Hematopoietic multipotent progenitor cell treated with erythropoietin and hydrocortisone succinate and interleukin-3 and kit ligand, for 8 days (in vitro differentiated cells): ENCODE results near the gene CCNL1.
"Not testable (repeated sequence)": the region's sequence is repeated elsewhere in the genome, so short reads cannot be mapped to it uniquely, and the experiment has no call there.

Experiments used
- DNase-seq: peaks from one replicate; pipeline ENCODE4 v3.0.0-alpha.2; 2015

CCNL1 gene

GRCh38 chr3:157122116-157122515, 37.8 kb downstream of the CCNL1 start:
- DNase-seq = no peak

DNA sequence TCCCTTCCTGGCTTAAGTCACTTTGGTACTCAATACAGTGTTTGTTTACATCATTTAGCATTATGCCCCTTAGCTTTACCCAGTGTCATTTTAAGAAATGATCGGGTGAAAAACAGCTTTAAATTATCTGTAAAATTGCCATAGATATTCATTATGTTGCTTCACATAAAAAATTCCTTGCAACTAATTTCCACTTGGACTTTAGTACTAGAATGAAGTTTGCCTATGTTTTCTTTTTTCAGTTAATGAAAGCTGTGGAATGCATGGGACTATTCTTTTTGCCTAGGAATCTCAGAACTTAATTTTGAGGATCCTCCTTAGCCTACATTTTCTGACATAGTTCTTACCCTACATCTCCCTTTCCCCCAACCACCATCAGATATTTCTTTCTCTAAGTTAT, 38.4 kb downstream of the CCNL1 start:
- DNase-seq = no peak

DNA sequence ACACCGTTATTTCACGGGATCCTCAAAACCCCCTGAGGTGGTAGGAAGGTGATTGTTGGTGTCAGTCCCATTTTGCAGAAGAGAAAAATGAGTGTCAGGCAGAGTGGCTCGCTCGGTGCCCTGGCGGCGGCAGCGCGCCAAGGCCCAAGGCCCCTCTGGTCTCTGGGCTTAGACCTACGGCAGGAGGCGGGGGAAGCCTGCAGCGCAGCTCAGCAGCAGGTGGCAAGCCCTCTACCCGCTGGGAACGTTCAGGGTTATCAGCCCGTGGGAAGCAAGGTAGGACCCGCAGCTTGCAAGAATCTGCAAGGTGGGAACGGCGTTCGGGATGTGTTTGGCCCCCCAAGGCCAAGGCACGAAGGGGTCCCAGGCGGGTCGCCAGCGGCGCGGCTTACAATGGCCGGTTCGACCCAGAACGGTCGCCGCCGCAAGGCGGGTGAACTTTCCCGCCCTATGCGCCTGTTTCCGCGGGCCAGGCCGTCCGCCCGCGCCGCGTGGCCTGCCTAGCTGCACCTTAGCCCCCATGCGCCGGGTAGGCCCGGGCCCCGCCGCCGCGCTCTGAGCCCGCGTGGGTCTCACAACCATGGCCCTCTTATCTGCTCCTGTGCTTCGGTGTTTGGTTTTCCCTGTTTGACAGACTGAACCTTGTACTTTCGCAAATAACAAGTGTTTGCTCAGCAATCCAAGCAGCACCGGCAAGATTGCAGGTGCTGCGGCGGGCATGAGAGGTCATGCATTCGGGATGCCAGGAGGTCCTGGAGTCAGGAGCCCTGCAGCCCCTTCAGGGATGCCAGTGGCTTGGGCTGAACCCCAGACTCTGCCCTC, 39.7 kb downstream of the CCNL1 start:
- no peak for DNase-seq

DNA sequence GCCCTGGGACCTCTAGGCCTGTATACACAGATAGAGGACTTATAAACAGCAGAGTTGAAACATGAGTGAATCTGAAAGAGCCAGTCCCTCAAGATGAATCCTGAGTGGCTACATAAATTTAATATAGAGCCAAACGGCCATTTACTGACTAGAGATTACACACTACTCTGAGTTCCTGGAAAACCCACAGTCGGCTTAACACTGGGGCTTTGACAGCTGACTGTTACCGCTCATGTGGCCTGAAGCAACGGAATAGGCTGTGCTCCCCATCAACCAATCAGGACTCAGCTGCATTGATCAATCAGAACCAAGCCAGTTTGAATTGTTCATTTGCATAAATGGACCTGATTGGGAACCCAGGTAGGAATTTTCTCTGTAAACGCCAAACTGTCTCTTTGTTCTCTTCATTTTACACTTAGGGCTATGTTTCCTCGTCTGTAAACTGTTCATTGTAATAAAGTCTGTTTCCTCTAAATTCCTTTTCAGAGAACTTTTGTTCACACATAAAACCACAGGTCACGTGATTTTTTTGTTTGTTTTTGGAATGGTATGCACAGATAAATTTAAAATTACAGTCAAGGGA, 40.5 kb downstream of the CCNL1 start:
- peak; percentile 92 for DNase-seq

DNA sequence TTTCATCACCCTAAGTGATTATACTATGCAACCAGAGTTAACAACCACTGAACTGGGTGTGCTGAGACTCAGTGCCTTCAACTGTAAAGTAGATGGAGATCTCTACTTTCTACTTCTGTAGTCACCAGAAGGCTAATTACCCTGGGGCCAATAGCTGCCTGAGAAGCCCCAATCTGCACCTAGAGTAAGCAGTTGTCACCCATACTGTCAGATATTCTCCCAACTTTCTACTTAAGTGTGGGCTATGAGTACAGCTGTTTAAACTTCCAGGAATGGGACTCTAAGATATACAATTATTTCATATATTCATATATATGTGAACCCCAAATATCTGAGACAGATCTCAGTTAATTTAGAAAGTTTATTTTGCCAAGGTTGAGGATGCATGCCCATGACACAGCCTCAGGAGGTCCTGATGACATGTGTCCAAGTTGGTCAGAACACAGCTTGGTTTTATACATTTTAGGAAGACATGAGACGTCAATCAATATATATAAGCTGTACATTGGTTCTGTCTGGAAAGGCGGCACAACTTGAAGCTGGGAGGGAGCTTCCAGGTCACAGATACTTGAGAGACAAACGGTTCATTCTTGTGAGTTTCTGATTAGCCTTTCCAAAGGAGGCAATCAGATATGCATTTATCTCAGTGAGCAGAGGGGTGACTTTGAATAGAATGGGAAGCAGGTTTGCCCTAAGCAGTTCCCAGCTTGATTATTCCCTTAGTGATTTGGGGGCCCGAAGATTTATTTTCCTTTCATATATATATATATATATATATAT, 41.9 kb downstream of the CCNL1 start:
- no peak for DNase-seq

DNA sequence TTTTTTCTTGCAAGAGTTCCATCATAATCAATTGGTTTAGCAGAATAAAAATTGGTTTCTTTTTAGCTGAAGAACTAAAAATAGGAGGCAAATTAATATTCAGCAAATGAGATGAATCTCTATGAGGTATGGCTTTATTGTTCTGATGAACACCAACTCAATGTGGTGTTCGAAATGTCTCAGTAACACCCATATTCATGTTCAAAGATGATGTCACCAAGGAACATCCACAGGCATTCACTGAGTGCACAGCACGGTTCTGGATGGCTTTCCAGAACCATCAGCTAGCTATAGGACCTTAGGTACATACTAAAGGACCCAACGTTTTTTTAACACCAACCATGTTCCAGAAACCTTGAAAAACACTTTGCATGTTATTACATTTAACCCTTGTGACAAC, 42.7 kb downstream of the CCNL1 start:
- no peak for DNase-seq

GRCh38 chr3:157116017-157116416, 43.9 kb downstream of the CCNL1 start:
- no peak for DNase-seq

DNA sequence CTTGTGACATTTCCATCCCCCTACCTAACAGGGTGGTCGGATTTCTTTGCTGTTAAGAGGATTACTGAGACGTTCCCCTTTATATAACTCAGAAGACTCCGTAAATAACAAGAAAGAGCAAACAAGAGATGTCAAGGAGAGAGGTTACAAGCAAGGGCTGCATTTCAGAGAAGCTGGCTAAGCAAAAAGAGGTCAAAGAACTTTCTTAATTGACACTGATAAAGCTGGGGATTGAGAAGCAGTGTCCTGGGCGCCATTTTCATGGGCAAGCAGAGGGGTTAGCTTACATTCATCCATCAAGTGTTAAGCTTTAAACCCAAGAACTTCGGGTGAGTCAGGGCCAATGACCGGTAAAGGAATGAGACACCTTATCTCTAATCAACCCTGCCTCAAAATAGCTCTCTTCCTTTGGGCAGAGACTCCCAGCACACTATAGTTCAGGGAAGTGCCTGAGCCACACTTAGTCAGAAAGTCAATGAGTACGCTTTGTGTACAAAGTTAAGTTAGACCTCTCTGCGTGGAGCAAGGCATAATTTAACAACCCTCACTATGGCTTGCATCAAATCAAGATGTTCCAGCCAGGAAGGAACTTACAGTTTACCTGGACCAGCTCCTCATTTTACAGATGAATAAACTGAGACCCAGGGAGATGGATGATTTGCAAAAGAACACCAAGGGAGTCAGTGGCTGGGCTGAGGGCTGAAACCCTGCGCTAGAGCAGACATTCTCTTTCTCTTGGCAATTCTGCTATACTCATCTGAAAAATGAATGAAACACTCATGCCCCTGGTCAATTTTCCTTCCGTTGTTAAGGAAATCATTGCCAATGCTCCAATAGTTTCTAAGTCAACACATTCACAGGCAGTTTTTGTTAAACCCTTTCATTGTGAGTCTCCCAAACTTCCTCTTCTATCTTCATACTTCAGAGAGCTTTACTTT, 44.6 kb downstream of the CCNL1 start:
- DNase-seq = peak; percentile 16

GRCh38 chr3:157113832-157114505, 46.0 kb downstream of the CCNL1 start:
- peak; percentile 20 for DNase-seq

DNA sequence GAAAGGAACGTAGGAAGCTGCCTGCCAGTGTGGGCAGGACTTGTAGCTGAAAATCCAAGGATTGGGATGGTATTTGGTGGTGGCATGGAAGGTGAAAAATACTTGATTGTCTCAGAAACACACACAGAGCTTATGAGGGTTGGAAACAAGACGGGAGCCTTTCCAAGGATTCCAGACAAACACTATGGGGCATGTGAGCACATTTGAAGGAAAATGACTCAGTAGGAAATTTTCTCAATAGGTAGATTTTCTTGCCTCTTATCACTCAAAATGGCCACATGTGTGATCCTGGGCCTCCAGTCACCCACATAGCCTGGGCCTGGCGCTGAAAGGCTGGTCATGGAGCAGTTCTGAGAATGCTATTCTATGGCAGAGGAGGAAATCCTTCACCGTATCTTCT, 47.4 kb downstream of the CCNL1 start:
- DNase-seq = no peak

- no peak for DNase-seq
Measured at GRCh38 chr3:157111518-157111917, 48.4 kb downstream of the CCNL1 start.

GRCh38 chr3:157110761-157111278, 49.1 kb downstream of the CCNL1 start:
- peak; percentile 56 for DNase-seq

GRCh38 chr3:157109267-157110141, 50.4 kb downstream of the CCNL1 start:
- DNase-seq = peak; percentile 49

GRCh38 chr3:157107644-157108133, 52.3 kb downstream of the CCNL1 start:
- no peak for DNase-seq

GRCh38 chr3:157107037-157107436, 52.9 kb downstream of the CCNL1 start:
- DNase-seq = no peak

- DNase-seq = no peak
Measured at GRCh38 chr3:157104928-157105652, 54.9 kb downstream of the CCNL1 start.

DNA sequence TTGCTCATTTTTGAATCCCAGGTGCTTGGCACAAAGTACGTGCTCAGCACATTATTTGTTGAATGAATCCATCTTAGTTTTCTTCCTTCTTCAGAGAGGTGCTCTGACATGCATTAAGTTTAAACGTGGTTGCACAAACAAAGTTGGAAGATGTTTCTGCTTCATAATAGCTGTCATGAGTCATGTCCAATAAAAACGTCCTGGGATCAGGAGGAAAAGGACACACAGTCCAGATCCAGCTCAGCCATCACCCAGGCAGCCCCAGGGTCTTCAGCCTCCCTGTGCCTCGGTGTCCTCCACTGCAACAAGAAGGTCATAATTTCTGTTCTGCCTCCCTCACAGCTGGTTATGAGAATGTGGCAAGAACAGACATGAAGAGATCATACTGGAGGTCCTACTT, 55.4 kb downstream of the CCNL1 start:
- DNase-seq = no peak

GRCh38 chr3:157103860-157104259, 56.1 kb downstream of the CCNL1 start:
- DNase-seq = no peak

GRCh38 chr3:157103280-157103679, 56.7 kb downstream of the CCNL1 start:
- DNase-seq = no peak

DNA sequence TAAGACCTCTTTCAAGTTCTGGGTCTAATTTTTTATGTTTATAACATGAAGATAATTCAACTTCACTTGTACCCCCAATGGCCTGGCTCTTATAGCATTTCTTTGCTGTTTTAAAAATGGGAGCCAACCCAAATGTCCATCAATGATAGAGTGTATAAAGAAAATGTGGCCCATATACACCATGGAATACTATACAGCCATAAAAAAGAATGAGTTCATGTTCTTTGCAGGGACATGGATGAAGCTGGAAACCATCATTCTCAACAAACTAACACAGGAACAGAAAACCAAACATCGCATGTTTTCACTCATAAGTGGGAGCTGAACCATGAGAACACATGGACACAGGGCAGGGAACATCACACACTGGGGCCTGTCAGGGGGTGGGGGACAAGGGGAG, 57.4 kb downstream of the CCNL1 start:
- DNase-seq = not testable (repeated sequence)
